Left ventricle myocardium inferior (tissue), 1 donor: ENCODE results near the gene ACBD4. TPM values are rescaled to one million over a fixed set of nuclear protein-coding genes. Genes with fewer than 3 reads are reported as not detected.

ENCODE experiments used
- DNase-seq: peaks from one replicate; pipeline ENCODE4 v3.0.0-alpha.2; 2020
- H3K27ac ChIP-seq: fragments of 200-600 bp; replicated peaks from 2 replicates; pipeline ENCODE4 v1.8.0; 2021
- H3K27me3 ChIP-seq: fragments of 200-600 bp; 2 replicates; pipeline ENCODE4 v1.8.0; 2021; ENCODE audit warnings: low read depth
- H3K36me3 ChIP-seq: fragments of 200-600 bp; 2 replicates; pipeline ENCODE4 v1.8.0; 2021
- H3K4me1 ChIP-seq: fragments of 200-600 bp; 2 replicates; pipeline ENCODE4 v1.8.0; 2021
- H3K4me3 ChIP-seq: fragments of 200-600 bp; 2 replicates; pipeline ENCODE4 v1.8.0; 2021; ENCODE audit warnings: mild to moderate bottlenecking, moderate library complexity
- H3K9me3 ChIP-seq: fragments of 200-600 bp; replicated peaks from 2 replicates; pipeline ENCODE4 v1.8.0; 2021
- CTCF ChIP-seq: fragments of 200-600 bp; IDR thresholded peaks from 2 replicates; pipeline ENCODE4 v1.8.0; 2021; ENCODE audit warnings: antibody characterized with exemption, mild to moderate bottlenecking, borderline replicate concordance
- intact Hi-C: fragments of 100-400 bp; cut with micrococcal nuclease; formaldehyde crosslinking; loops from one replicate; pipeline ENCODE4 v1.11.0; 2022
- total RNA-seq: library from RNA; stranded (reverse); fragmentation: NEBNext Ultra II Directional; extraction: Animal tissue kit (Norgen Biotek cat#: 25700); gene quantifications from one replicate; pipeline ENCODE4 v1.2.1, GENCODE V29; 2021
- donor health status: DM: no; HTN: yes; CAD: no; lungs with severe emphysema.

The ACBD4 gene
- total RNA-seq, 1 donor from 2014 or later = 6.4 TPM

- no peak for TF ChIP-seq CTCF
- intact Hi-C loops = no loop called here
These were observed 7.7 kb downstream of the ACBD4 start for GRCh38 chr17:45143094-45143670.

GRCh38 chr17:45143767-45144198 lies 8.3 kb downstream of the ACBD4 start:
- Histone ChIP-seq H3K9me3 (no peaks in the 10 kb centered on the region), H3K4me1 (peaks cover 49% of the 10 kb centered on the region), H3K27ac (peak overlapping the region; percentile 88), H3K27me3 (no peaks in the 10 kb centered on the region), H3K36me3 (peaks cover 9% of the 10 kb centered on the region), H3K4me3 (peak overlapping the region; percentile 66)
- TF ChIP-seq CTCF = no peak
- intact Hi-C loops = no loop called here
- DNase-seq = peak; percentile 92

More at GRCh38 chr17:45143094-45143670, 7.7 kb downstream of the ACBD4 start:
- Histone ChIP-seq H3K4me3 (peak overlapping the region; percentile 66), H3K4me1 (peaks cover 45% of the 10 kb centered on the region), H3K36me3 (peaks cover 14% of the 10 kb centered on the region), H3K9me3 (no peaks in the 10 kb centered on the region), H3K27ac (peak overlapping the region; percentile 88), H3K27me3 (no peaks in the 10 kb centered on the region)
- peak; percentile 15 for DNase-seq

GRCh38 chr17:45144199-45145034 lies 8.9 kb downstream of the ACBD4 start:
- Histone ChIP-seq H3K27me3 (no peaks in the 10 kb centered on the region), H3K27ac (peak overlapping the region; percentile 88), H3K9me3 (no peaks in the 10 kb centered on the region), H3K4me1 (peaks cover 54% of the 10 kb centered on the region), H3K36me3 (peaks cover 5% of the 10 kb centered on the region), H3K4me3 (peak overlapping the region; percentile 66)
- no peak for TF ChIP-seq CTCF
- intact Hi-C loops = no loop called here
- DNase-seq = peak; percentile 66

GRCh38 chr17:45145035-45145389 lies 9.5 kb downstream of the ACBD4 start:
- intact Hi-C loops = no loop called here

GRCh38 chr17:45146166-45146565 lies 10.7 kb downstream of the ACBD4 start:
- H3K4me3 ChIP-seq = no peak overlapping the region
- H3K27ac ChIP-seq = peak overlapping the region; percentile 96
- TF ChIP-seq CTCF = no peak
- H3K36me3 ChIP-seq = no peaks in the 10 kb centered on the region
- intact Hi-C loops = no loop called here
- peak; percentile 10 for DNase-seq
- no peaks in the 10 kb centered on the region for H3K9me3 ChIP-seq
- H3K27me3 ChIP-seq = no peaks in the 10 kb centered on the region
- H3K4me1 ChIP-seq = peaks cover 71% of the 10 kb centered on the region

More at GRCh38 chr17:45145035-45145389, 9.5 kb downstream of the ACBD4 start:
- Histone ChIP-seq H3K9me3 (no peaks in the 10 kb centered on the region), H3K36me3 (no peaks in the 10 kb centered on the region), H3K4me3 (peak overlapping the region; percentile 66), H3K4me1 (peaks cover 60% of the 10 kb centered on the region), H3K27ac (peak overlapping the region; percentile 88), H3K27me3 (no peaks in the 10 kb centered on the region)
- DNase-seq = peak; percentile 19
- no peak for TF ChIP-seq CTCF
